Activated CD8-positive, alpha-beta memory T cell treated with anti-CD3 and anti-CD28 coated beads, Interleukin-2, amount 10 ng/mL, durations not matched to agents 7 days and 5 days (primary cell): ENCODE measurements around the gene KRT83. TPM values are rescaled to one million over a fixed set of nuclear protein-coding genes. Genes with fewer than 3 reads are reported as not detected.
A peak's percentile ranks its signal among the peaks of the same experiment; 100 is the strongest.
"Not testable (repeated sequence)": the region's sequence is repeated elsewhere in the genome, so short reads cannot be mapped to it uniquely, and the experiment has no call there.

Source experiments
- ATAC-seq: fragments of 150-1000 bp; cut with Tn5 transposase; one replicate; pipeline ENCODE4 v1.10.0; 2021; ENCODE audit warnings: moderate library complexity
- CTCF ChIA-PET: fragments of 350-600 bp; sonication (Branson Sonifier 250); formaldehyde crosslinking; loops from one replicate; lab custom pipeline; 2021; ENCODE audit warnings: antibody characterized with exemption; lab: Charles Lee
- DNase-seq: peaks from one replicate; pipeline ENCODE4 v3.0.0-alpha.2; 2020
- H3K27ac Mint-ChIP-seq: one replicate; pipeline ENCODE4 v1.8.0; 2021; ENCODE audit warnings: mild to moderate bottlenecking, mixed read lengths
- H3K27me3 Mint-ChIP-seq: one replicate; pipeline ENCODE4 v1.8.0; 2021; ENCODE audit warnings: mixed read lengths
- H3K36me3 Mint-ChIP-seq: one replicate; pipeline ENCODE4 v1.8.0; 2021; ENCODE audit warnings: mild to moderate bottlenecking, mixed read lengths
- H3K4me1 Mint-ChIP-seq: one replicate; pipeline ENCODE4 v1.8.0; 2021; ENCODE audit warnings: mixed read lengths
- H3K4me3 Mint-ChIP-seq: one replicate; pipeline ENCODE4 v1.8.0; 2021; ENCODE audit warnings: mild to moderate bottlenecking, moderate library complexity, mixed read lengths
- H3K9me3 Mint-ChIP-seq: one replicate; pipeline ENCODE4 v1.8.0; 2022; ENCODE audit warnings: low read depth, mixed read lengths
- total RNA-seq, 2 experiments: library from RNA; stranded (reverse); gene quantifications; one replicate each; pipeline ENCODE4 v1.2.3, GENCODE V29; 2021

Gene KRT83
- total RNA-seq, 2 experiments from 2014 or later = not detected

- Mint-ChIP-seq H3K4me3 (no peak overlapping the region), H3K36me3 (peaks cover 3% of the 10 kb centered on the region), H3K27me3 (peaks cover 59% of the 10 kb centered on the region), H3K4me1 (peaks cover 6% of the 10 kb centered on the region), H3K9me3 (no peaks in the 10 kb centered on the region), H3K27ac (no peak overlapping the region)
- ATAC-seq = no peak
- DNase-seq = no peak
- CTCF ChIA-PET = interaction anchor here (0.8 to 2.4 kb wide), 6 partner anchors 10 to 172 kb away, joined by 3 to 15 read pairs (median 4); no protein-coding TSS in a partner anchor
Measured at GRCh38 chr12:52295663-52296062, 25.5 kb downstream of the KRT83 start.

DNA sequence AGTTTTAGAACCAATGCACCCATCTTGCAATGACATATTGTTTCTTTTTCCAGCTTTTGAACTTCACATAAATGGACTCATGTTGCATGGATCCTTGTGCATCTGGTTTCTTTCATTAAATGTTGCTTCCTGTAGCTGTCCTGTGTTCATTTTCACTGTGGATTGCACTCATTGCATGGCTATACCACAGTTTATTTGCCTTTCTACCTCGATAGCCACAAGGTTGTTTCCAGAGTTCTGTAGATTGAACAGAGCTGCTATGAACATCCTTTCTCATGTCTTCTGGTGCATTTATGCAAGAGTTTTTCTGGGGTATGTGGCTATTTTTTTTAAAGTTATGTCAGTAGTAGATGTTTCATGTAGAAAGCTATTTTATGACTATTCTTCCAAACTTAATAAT is 26.4 kb downstream of the KRT83 start:
- Mint-ChIP-seq H3K4me3 (no peak overlapping the region), H3K9me3 (no peaks in the 10 kb centered on the region), H3K4me1 (peaks cover 6% of the 10 kb centered on the region), H3K36me3 (peaks cover 3% of the 10 kb centered on the region), H3K27me3 (peaks cover 58% of the 10 kb centered on the region), H3K27ac (no peak overlapping the region)
- ATAC-seq (no peak), DNase-seq (no peak)
- CTCF ChIA-PET = interaction anchor here (0.8 to 2.4 kb wide), 7 partner anchors 11 to 171 kb away, joined by 3 to 15 read pairs (median 4); no protein-coding TSS in a partner anchor

DNA sequence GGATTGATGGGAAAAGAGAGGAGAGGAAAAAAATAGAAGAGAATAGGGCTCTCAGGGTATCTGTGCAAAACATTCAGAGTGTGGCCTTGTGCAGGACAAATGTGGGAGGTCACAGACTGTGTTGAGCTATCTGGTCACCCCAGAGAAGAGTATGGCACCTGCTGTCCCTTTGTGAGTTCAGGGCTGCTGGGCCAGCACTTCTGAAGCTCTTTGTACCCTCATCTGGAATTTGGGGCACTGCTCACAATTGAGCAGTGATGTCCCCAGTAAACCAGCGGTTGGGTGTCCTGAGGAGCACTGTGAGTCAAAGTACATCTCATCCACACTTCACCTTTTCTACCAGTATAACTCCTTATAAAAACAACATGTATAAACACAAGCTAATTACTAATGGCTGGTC is 27.3 kb downstream of the KRT83 start:
- DNase-seq = no peak
- Mint-ChIP-seq H3K4me1 (peaks cover 6% of the 10 kb centered on the region), H3K27me3 (peaks cover 50% of the 10 kb centered on the region), H3K9me3 (no peaks in the 10 kb centered on the region), H3K4me3 (no peak overlapping the region), H3K36me3 (peaks cover 3% of the 10 kb centered on the region), H3K27ac (no peak overlapping the region)
- CTCF ChIA-PET = interaction anchor here (1.1 to 2.4 kb wide), 5 partner anchors 13 to 171 kb away, joined by 4 to 15 read pairs (median 5); no protein-coding TSS in a partner anchor
- no peak for ATAC-seq

DNA sequence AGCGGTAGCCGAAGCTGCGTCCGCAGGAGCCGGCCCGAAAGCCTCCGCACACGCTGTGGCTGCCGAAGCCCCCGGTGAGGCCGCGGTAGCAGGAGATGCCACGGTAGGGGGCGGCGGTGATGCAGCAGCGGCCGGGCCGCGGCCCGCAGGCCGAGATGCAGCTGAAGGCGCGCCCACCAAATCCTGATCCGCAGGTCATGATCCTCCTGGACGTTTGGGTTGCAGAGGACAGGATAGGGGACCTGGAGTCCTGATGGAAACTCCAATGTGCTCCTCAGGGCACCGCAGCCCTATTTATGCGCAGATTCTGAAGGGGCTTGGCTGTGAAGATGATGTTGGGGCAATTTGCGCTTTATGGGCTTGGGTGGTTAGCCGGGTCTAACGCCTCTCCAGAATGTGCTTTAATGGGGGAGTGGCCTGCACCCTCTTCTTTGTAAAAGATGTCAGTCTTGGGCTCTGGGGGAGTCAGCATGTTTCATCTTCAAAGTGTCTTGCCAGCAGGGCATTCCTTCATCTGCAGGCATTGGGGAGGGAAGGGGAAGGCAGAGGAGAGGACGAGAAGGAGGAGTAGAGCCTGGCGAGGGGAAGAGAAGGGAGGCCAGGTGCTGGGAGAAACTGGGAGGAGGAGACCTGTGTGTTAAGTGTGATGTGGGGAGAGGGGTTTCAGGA is 29.8 kb downstream of the KRT83 start, which contains the start of gene KRT81:
TSS of gene KRT81 (minus strand) at position 268 of the 669 bp plus-strand sequence. CDS start at position 199, 69 bp downstream.
- H3K27me3 Mint-ChIP-seq = peaks cover 30% of the 10 kb centered on the region
- peaks cover 20% of the 10 kb centered on the region for H3K4me1 Mint-ChIP-seq
- H3K4me3 Mint-ChIP-seq = no peak within 1 kb of the TSS
- ATAC-seq (no peak), DNase-seq (no peak)
- CTCF ChIA-PET = interaction anchor here (1.5 to 2.5 kb wide), 2 partner anchors 12 to 15 kb away, joined by 6 to 20 read pairs; no protein-coding TSS in a partner anchor
- no peaks in the 10 kb centered on the region for H3K9me3 Mint-ChIP-seq
- no peak within 1 kb of the TSS for H3K27ac Mint-ChIP-seq
- peaks cover 3% of the 10 kb centered on the region for H3K36me3 Mint-ChIP-seq

DNA sequence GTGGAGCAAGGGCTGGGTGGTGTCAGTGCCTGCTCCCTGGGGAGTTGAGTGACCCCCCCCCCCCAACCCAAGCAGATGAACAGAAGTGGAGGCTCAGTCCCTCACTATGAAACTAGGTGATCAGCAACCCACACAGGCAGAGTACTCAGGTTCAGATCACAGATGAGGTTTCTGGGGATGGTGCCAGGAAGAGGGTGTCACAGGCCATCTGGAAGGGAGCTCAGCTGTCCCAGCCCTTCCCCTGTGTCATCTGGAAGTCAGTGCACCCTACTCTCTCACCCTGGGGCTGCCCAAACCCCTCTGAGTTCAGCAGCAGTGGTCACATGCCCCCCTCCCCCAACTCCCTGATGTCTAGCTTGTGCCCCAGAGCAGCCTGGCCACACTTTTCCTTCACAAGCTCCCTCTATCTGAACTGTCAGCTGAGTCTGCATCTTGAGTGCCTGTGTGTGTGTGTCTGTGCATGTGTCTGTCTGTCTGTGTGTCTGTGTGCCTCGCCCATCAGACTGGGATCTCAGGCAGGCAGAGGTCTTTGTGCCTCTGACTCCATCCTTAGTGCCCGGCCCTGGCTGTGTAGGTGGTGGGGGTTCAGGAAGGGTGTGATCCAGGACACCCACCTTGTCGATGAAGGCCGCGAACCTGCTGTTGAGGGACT is 30.6 kb downstream of the KRT83 start:
- not testable (repeated sequence) for H3K27ac Mint-ChIP-seq, H3K36me3 Mint-ChIP-seq, ATAC-seq, DNase-seq, H3K9me3 Mint-ChIP-seq, H3K4me3 Mint-ChIP-seq
- Mint-ChIP-seq H3K27me3 (peaks cover 25% of the 10 kb centered on the region), H3K4me1 (peaks cover 19% of the 10 kb centered on the region)
- CTCF ChIA-PET = interaction anchor here (2.5 kb wide), 1 partner anchor 11 kb away, joined by 20 read pairs; no protein-coding TSS in a partner anchor

DNA sequence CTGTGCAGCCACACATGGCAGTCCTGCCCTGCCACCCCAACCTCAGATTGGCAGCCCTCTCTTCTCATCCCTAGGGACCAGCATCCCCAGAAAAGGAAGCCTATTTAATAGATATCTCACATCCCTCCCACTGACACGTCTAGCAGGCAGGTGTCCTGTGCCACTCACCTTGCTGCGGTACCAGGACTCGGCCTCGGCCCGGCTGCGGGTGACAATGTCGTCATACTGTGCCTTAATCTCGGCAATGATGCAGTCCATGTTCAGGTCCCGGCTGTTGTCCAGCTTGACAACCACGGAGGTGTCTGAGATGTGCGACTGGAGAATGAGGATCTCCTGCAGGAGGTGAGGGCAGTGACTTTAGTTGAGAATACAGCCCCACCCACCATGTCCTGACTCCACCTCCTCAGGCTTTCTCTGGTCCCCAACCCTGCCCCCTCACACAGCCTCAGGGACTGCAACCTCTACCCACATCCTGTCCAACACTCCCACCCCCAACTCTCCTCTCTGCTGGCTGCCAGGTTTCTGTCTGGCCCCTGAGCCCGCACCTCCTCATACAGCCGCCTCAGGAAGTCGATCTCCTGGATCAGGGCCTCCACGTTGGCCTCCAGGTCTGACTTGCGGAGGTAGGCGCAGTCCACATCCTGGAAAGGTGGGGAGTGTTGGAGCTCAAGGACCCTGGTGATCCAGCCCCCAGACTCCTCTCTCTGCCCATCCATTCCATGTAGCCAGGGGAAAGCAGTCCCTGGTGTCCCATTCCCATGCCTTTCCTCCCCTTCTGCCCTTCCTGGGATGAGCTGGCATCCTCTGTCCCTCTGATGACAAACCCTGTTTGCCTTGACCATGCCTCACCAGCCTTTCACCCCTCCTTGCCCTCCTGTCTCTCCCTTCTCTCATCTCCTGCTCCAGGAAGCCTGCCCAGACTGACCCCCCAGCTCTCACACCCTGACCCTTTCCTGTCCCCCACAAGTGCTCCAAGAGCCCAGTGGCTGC is 33.1 kb downstream of the KRT83 start:
- H3K9me3 Mint-ChIP-seq, DNase-seq, H3K36me3 Mint-ChIP-seq, H3K4me3 Mint-ChIP-seq: not testable (repeated sequence)
- H3K4me1 Mint-ChIP-seq = peaks cover 14% of the 10 kb centered on the region
- H3K27ac Mint-ChIP-seq = peak overlapping the region; percentile 39
- ATAC-seq = peak; percentile 81
- CTCF ChIA-PET = interaction anchor here (1.1 to 2.1 kb wide), 2 partner anchors 9 to 133 kb away, joined by 3 to 5 read pairs; no protein-coding TSS in a partner anchor
- peaks cover 12% of the 10 kb centered on the region for H3K27me3 Mint-ChIP-seq

DNA sequence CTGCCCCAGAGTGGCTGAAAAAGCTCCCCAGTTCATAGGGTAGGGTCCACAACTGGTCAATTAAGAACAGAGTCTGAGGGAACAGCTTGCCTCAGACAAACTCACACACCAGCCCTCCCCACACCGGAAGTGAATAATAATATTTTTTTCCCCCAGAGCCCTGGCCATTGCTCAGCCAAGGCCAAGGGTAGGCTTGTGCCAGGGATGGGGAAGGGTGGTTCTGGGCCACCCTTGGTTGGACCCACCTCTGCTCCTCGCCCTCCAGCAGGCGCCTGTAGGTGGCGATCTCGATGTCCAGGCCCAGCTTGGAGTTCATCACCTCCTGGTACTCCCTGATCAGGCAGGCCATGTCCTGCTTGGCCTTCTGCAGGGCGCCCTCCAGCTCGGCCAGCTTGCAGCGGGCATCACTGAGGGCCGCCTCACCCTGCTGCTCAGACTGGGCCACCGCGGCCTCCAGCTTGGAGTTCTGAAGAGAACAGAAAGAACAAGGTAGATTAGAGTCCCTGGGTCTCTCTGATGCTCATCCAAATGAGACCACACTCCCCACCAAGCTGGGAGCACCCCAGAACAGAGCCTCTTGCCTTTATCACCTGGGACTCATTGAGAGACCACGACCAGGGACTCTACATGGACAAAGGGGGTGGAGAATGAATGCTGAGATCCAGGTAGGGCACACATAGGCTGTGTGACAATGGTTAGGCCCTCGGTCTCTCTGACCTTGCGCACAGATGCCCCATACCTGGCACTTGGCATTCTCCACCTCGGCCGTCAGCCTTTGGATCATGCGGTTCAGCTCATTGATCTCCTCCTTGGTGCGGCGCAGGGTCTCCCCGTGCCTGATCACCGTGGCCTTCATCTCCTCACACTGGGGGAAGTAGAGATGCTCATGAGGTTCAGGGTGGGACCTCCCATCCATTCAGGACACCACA is 34.1 kb downstream of the KRT83 start:
- not testable (repeated sequence) for ATAC-seq
- CTCF ChIA-PET = interaction anchor here (1.1 to 2.1 kb wide), 4 partner anchors 20 to 132 kb away, joined by 3 to 6 read pairs (median 5); no protein-coding TSS in a partner anchor

DNA sequence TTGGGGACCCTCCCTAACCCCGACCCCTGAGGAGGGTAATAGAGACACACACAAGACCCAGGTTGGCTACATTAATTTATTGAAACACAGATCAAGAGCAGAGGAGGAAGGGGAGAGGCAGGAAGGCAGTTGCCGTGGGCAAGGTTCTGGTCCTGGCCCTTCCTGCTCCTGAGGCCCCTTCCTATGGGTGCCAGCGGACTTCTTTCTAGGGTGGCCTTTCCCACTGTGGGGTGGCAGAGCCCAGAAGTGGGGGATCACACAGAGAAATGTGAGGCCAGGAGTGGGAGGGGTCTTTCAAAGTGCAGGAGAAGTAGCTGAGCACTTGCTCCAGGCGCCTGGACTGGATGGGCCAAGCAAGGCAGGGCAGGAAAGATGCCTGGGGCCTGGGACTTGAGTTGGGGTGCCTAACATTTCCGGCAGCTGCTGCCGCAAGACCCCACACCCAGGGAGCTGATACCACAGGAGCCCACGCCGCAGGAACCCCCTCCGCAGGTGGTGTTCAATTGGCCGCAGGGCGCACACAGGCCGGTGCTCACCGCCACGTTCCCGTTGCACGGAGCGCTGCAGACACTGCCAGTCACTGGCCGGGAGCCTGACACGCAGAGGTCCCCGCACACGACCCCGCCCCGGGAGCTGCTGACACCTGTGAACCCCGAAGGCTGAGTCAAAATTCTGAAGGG is 35.2 kb downstream of the KRT83 start:
- Mint-ChIP-seq H3K9me3 (no peaks in the 10 kb centered on the region), H3K27ac (no peak overlapping the region), H3K4me3 (no peak overlapping the region), H3K36me3 (no peaks in the 10 kb centered on the region), H3K27me3 (peaks cover 7% of the 10 kb centered on the region), H3K4me1 (peaks cover 14% of the 10 kb centered on the region)
- CTCF ChIA-PET = interaction anchor here (1.1 to 2.1 kb wide), 6 partner anchors 21 to 131 kb away, joined by 3 to 6 read pairs (median 5); no protein-coding TSS in a partner anchor
- DNase-seq (no peak), ATAC-seq (no peak)

More for the DNA sequence above, 34.1 kb downstream of the KRT83 start:
- H3K36me3 Mint-ChIP-seq, DNase-seq, H3K4me3 Mint-ChIP-seq, H3K9me3 Mint-ChIP-seq, H3K27ac Mint-ChIP-seq: not testable (repeated sequence)
- Mint-ChIP-seq H3K27me3 (peaks cover 10% of the 10 kb centered on the region), H3K4me1 (peaks cover 14% of the 10 kb centered on the region)

- no peak overlapping the region for H3K4me3 Mint-ChIP-seq
- peaks cover 12% of the 10 kb centered on the region for H3K27me3 Mint-ChIP-seq
- no peaks in the 10 kb centered on the region for H3K36me3 Mint-ChIP-seq
- CTCF ChIA-PET = interaction anchor here (1.1 to 1.7 kb wide), 4 partner anchors 22 to 131 kb away, joined by 3 to 5 read pairs (median 4); no protein-coding TSS in a partner anchor
- H3K4me1 Mint-ChIP-seq = peaks cover 14% of the 10 kb centered on the region
- H3K9me3 Mint-ChIP-seq = no peaks in the 10 kb centered on the region
- no peak for ATAC-seq
- no peak for DNase-seq
- H3K27ac Mint-ChIP-seq = no peak overlapping the region
Measured at GRCh38 chr12:52285172-52285745, 35.9 kb downstream of the KRT83 start.

DNA sequence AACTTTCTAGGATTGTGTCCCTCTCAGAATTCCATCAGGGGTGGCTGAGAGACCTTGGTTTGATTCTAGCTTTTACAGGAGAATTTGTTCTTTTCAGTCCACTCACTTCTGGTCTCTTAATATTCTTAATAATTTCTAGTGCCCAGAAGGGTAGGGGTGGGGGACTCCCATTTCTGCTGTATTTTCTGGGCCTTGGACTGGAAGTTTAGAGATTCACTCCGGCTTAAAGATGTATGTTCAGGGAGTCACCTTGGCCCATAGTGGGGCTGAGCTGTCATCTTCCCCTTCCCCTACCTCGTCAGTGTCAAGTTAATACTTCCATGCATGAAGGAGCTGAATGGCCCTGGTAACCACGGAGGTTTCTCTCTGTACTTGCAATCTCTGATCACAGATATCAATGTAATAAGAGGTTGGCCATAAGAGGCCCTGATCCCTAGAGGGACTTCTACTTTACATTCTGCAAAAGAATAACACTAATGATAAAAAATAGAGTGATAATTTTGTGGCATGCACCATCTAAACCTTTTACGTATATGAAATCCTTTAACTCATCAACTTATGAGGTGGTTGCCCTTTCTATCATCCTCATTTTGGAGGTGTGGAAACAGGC is 36.5 kb downstream of the KRT83 start:
- H3K4me3 Mint-ChIP-seq = no peak overlapping the region
- H3K27me3 Mint-ChIP-seq = peaks cover 16% of the 10 kb centered on the region
- DNase-seq = no peak
- H3K9me3 Mint-ChIP-seq = no peaks in the 10 kb centered on the region
- H3K27ac Mint-ChIP-seq = no peak overlapping the region
- no peaks in the 10 kb centered on the region for H3K36me3 Mint-ChIP-seq
- CTCF ChIA-PET = interaction anchor here (1.1 to 2.0 kb wide), 7 partner anchors 11 to 130 kb away, joined by 3 to 5 read pairs (median 4); no protein-coding TSS in a partner anchor
- peaks cover 14% of the 10 kb centered on the region for H3K4me1 Mint-ChIP-seq
- no peak for ATAC-seq
